ENCODE results near the gene B3GALT5. TPM values are rescaled to one million over a fixed set of nuclear protein-coding genes. Genes with fewer than 3 reads are reported as not detected.

Gene B3GALT5
- total and polyA plus RNA-seq, 2 experiments from 2014 or later, result 3.1 to 7.0 TPM

GRCh38 chr21:39657091-39657689 is 44.5 kb downstream of the B3GALT5 start:
- H3K4me2 ChIP-seq, result no peak overlapping the region
- H3K4me1 ChIP-seq (ENCODE audit: insufficient read depth), result peaks cover 17% of the 10 kb centered on the region
- no peaks in the 10 kb centered on the region for H3K27me3 ChIP-seq
- no peaks in the 10 kb centered on the region for H3K36me3 ChIP-seq (replicated peaks; ENCODE audit: insufficient read depth, low read depth)
- peak overlapping the region; percentile 42 for H3K27ac ChIP-seq
- H3K4me3 ChIP-seq, result no peak overlapping the region
- no peak overlapping the region for H2AFZ ChIP-seq
- WGBS (ENCODE audit: low lambda C conversion rate, missing lambda C conversion rate), result 94% methylated on average over 5 of the region's 5 CpGs
- TF ChIP-seq CTCF (IDR thresholded peaks at IDR 0.05; ENCODE audit: poor library complexity) (no peak), EZH2phosphoT487 (IDR thresholded peaks at IDR 0.05; ENCODE audit: low read depth, severe bottlenecking, unreplicated experiment) (no peak), EZH2 (IDR thresholded peaks at IDR 0.05; ENCODE audit: borderline replicate concordance) (no peak)
- H3K9me3 ChIP-seq (ENCODE audit: low read depth), result no peaks in the 10 kb centered on the region
- no peaks in the 10 kb centered on the region for H3K9me2 ChIP-seq (replicated peaks; ENCODE audit: insufficient read depth)
- no peaks in the 10 kb centered on the region for H4K20me1 ChIP-seq (ENCODE audit: insufficient read depth, poor library complexity, severe bottlenecking)
- DNase-seq (ENCODE audit: low spot score), result no peak
- no peaks in the 10 kb centered on the region for H3K79me2 ChIP-seq

- Histone ChIP-seq H3K79me2 (no peaks in the 10 kb centered on the region), H3K4me3 (no peak overlapping the region), H3K4me1 (ENCODE audit: insufficient read depth) (peaks cover 17% of the 10 kb centered on the region), H3K9me2 (replicated peaks; ENCODE audit: insufficient read depth) (no peaks in the 10 kb centered on the region), H3K9me3 (ENCODE audit: low read depth) (no peaks in the 10 kb centered on the region), H3K27me3 (no peaks in the 10 kb centered on the region), H4K20me1 (ENCODE audit: insufficient read depth, poor library complexity, severe bottlenecking) (no peaks in the 10 kb centered on the region), H3K27ac (no peak overlapping the region), H3K36me3 (replicated peaks; ENCODE audit: insufficient read depth, low read depth) (no peaks in the 10 kb centered on the region), H3K4me2 (no peak overlapping the region), H2AFZ (no peak overlapping the region)
- DNase-seq (ENCODE audit: low spot score), result no peak
- TF ChIP-seq EZH2 (IDR thresholded peaks at IDR 0.05; ENCODE audit: borderline replicate concordance), result no peak
- no peak for TF ChIP-seq EZH2phosphoT487 (IDR thresholded peaks at IDR 0.05; ENCODE audit: low read depth, severe bottlenecking, unreplicated experiment)
- no peak for TF ChIP-seq CTCF (IDR thresholded peaks at IDR 0.05; ENCODE audit: poor library complexity)
- WGBS (ENCODE audit: low lambda C conversion rate, missing lambda C conversion rate), result 95% methylated on average over 2 of the region's 2 CpGs
Observed at GRCh38 chr21:39658066-39658465, 45.3 kb downstream of the B3GALT5 start.

GRCh38 chr21:39659070-39659815 is 46.5 kb downstream of the B3GALT5 start:
- WGBS (ENCODE audit: low lambda C conversion rate, missing lambda C conversion rate), result 79% methylated on average over 7 of the region's 7 CpGs
- Histone ChIP-seq H3K36me3 (replicated peaks; ENCODE audit: insufficient read depth, low read depth) (no peaks in the 10 kb centered on the region), H4K20me1 (ENCODE audit: insufficient read depth, poor library complexity, severe bottlenecking) (no peaks in the 10 kb centered on the region), H3K79me2 (no peaks in the 10 kb centered on the region), H3K27me3 (no peaks in the 10 kb centered on the region), H2AFZ (no peak overlapping the region), H3K4me2 (no peak overlapping the region), H3K9me3 (ENCODE audit: low read depth) (no peaks in the 10 kb centered on the region), H3K4me1 (ENCODE audit: insufficient read depth) (peaks cover 17% of the 10 kb centered on the region), H3K27ac (peak overlapping the region; percentile 88), H3K9me2 (replicated peaks; ENCODE audit: insufficient read depth) (no peaks in the 10 kb centered on the region), H3K4me3 (no peak overlapping the region)
- no peak for TF ChIP-seq EZH2 (IDR thresholded peaks at IDR 0.05; ENCODE audit: borderline replicate concordance)
- no peak for TF ChIP-seq CTCF (IDR thresholded peaks at IDR 0.05; ENCODE audit: poor library complexity)
- TF ChIP-seq EZH2phosphoT487 (IDR thresholded peaks at IDR 0.05; ENCODE audit: low read depth, severe bottlenecking, unreplicated experiment), result no peak
- DNase-seq (ENCODE audit: low spot score), result no peak
